GM21390 (cell line): ENCODE measurements around the gene TMEM185B.
A peak's percentile ranks its signal among the peaks of the same experiment; 100 is the strongest.
"Not testable (repeated sequence)": the region's sequence is repeated elsewhere in the genome, so short reads cannot be mapped to it uniquely, and the experiment has no call there.

Experiments used
- ATAC-seq: cut with Tn5 transposase; IDR thresholded peaks from one replicate; pipeline ENCODE4 v1.9.1; 2021; ENCODE audit not compliant: unreplicated experiment

TMEM185B gene

GRCh38 chr2:120209427-120210269 is 13.6 kb downstream of the TMEM185B start:
- no peak for ATAC-seq

GRCh38 chr2:120208381-120209353 is 14.5 kb downstream of the TMEM185B start:
- ATAC-seq = no peak

GRCh38 chr2:120206022-120206581 is 17.1 kb downstream of the TMEM185B start:
- no peak for ATAC-seq

GRCh38 chr2:120204945-120205670 is 18.1 kb downstream of the TMEM185B start:
- ATAC-seq = no peak

GRCh38 chr2:120204417-120204816 is 18.8 kb downstream of the TMEM185B start:
- no peak for ATAC-seq

- ATAC-seq = no peak
Measured at GRCh38 chr2:120204022-120204405, 19.2 kb downstream of the TMEM185B start.

- no peak for ATAC-seq
Measured at GRCh38 chr2:120203251-120204021, 19.8 kb downstream of the TMEM185B start.

GRCh38 chr2:120199817-120200459 is 23.3 kb downstream of the TMEM185B start:
- not testable (repeated sequence) for ATAC-seq

GRCh38 chr2:120195553-120195952 is 27.6 kb downstream of the TMEM185B start:
- ATAC-seq = no peak

- ATAC-seq = no peak
Measured at GRCh38 chr2:120192280-120192679, 30.9 kb downstream of the TMEM185B start.

GRCh38 chr2:120189189-120189588 is 34.0 kb downstream of the TMEM185B start:
- no peak for ATAC-seq

GRCh38 chr2:120182019-120182560 is 41.1 kb downstream of the TMEM185B start:
- no peak for ATAC-seq

- ATAC-seq = no peak
Measured at GRCh38 chr2:120180066-120180465, 43.1 kb downstream of the TMEM185B start.

GRCh38 chr2:120179396-120179795 is 43.8 kb downstream of the TMEM185B start:
- no peak for ATAC-seq

- no peak for ATAC-seq
Measured at GRCh38 chr2:120177973-120178372, 45.2 kb downstream of the TMEM185B start.

GRCh38 chr2:120177001-120177621 is 46.1 kb downstream of the TMEM185B start:
- peak; percentile 97 for ATAC-seq

- ATAC-seq = no peak
Measured at GRCh38 chr2:120176526-120176925, 46.7 kb downstream of the TMEM185B start.

GRCh38 chr2:120174963-120175581 is 48.1 kb downstream of the TMEM185B start:
- no peak for ATAC-seq
